ENCODE data around the gene LDB2.

DNA sequence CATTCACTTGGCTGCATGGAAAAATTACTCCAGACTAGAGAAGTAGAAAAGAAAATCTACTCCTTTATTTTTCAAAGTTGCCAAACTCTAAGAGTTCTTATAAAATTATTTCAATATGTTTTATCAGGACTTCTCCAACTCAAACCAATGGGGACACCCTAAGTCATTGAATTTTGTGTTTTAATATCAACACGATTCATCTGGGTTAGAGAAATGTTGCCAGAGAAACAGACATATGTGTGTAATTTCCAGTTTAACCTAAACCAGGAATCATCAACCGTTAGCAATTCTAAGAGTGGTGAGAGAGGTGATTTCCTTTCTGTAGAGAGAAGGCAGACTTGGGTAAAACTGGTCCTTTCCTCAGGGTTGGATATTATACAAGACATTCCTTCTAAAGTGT, 291.8 kb downstream of the LDB2 start:
- TF ChIP-seq BHLHE40 (IDR thresholded peaks at IDR 0.05; ENCODE audit: borderline replicate concordance) (no peak), TARDBP (IDR thresholded peaks at IDR 0.05) (no peak), ELF4 (IDR thresholded peaks at IDR 0.05) (no peak)
